ENCODE measurements around the gene DACT3.
"Not testable (repeated sequence)": the region's sequence is repeated elsewhere in the genome, so short reads cannot be mapped to it uniquely, and the experiment has no call there.

The DACT3 gene

DNA sequence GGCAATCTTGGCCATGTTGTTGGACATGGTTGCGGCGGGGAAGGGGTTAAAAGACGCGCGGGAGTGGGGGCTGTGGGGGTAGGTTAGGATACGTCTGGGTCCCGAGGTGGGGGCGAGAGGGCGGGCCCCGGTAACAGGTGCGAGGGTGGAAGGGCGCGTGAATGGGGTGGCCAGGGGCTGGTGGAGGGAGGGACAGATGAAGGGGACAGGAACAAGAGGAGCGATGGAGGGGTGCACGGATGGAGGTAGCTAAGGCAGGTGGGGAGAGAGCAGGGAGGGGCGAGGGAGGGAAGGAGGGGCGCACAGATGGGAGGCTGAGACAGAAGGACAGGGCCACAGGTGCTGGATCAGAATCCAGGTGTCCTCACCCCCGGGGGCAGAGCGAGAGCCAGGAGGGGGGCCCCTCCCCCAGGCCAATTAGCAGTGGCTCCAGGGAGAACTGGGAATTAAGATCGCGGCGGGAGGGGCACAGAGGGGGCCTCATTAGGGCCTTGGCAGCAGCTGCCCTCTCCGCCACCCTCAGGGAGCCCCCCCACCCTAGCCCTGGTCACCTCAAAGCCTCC lies 26.2 kb downstream of the DACT3 start:
- in situ Hi-C loops (cut with HindIII; ENCODE audit: low sequenced_read_pairs) = no loop called here

DNA sequence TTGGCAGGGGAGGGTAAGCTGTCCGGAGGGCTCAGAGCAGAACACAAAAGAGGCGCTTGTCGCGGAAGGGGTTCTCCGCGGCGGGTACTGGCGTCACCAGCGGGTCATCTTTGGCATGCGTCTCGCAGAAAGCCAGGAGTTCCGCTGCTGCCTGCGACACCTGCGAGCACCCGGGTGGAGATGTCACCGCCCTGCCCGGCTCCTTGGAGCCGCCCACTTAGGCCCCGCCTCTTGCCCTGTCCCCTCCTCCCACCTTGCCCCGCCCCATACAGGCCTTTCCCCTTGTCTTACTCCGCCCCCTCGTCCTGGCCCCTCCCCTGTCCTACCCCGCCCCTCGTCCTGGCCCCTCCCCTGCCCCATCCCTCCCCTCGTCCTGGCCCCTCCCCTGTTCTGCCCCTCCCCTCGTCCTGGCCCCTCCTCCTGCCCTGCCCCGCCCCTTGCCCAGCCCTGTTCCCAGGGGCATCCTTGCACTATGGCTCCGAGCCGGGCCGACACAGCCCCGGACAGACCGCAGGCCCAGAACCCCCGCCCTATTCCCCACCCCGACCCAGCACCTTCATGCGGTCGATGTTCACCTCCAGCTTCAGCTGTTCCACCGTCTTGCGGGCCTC lies 26.8 kb downstream of the DACT3 start:
- in situ Hi-C loops (cut with HindIII; ENCODE audit: low sequenced_read_pairs) = no loop called here

DNA sequence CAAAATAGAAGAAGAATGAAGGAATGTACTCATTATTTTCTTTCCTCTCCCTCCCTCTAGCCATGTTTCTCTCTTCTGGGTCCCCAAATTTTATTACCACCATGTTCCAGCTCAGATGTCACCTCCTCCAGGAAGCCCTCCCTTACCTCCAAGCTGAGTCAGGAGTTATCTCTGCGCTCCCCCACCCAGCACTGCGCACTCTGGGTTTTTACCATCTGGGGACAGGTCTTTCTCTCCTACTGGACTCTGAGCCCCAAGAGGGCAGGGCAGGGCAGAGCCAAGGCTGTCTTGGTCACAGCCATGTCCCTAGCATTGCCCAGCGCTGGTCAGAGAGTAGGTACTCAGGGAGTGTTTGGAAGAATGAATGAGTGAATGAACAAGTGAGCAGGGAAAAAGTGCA lies 27.9 kb downstream of the DACT3 start:
- in situ Hi-C loops (cut with HindIII; ENCODE audit: low sequenced_read_pairs) = no loop called here

DNA sequence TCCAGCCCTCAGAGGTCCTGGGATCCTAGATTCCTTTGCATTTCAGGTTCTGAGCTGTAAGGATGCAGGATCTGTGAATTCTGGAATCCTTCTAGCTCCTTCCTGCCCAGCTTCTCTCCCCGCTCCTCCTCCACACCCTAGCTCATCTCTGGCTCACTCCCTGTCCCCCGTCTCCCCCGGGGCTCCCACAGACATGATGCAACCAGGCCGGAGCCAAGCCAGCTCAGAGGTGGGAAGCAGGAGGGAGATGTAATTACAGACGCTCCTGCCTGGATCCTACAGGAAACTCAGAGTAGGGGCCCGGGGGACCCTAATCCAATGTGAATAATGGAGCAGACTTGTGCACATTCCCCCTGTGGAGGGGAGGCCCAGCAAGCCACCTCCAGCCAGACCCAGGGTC lies 29.5 kb downstream of the DACT3 start:
- in situ Hi-C loops (cut with HindIII; ENCODE audit: low sequenced_read_pairs) = no loop called here

DNA sequence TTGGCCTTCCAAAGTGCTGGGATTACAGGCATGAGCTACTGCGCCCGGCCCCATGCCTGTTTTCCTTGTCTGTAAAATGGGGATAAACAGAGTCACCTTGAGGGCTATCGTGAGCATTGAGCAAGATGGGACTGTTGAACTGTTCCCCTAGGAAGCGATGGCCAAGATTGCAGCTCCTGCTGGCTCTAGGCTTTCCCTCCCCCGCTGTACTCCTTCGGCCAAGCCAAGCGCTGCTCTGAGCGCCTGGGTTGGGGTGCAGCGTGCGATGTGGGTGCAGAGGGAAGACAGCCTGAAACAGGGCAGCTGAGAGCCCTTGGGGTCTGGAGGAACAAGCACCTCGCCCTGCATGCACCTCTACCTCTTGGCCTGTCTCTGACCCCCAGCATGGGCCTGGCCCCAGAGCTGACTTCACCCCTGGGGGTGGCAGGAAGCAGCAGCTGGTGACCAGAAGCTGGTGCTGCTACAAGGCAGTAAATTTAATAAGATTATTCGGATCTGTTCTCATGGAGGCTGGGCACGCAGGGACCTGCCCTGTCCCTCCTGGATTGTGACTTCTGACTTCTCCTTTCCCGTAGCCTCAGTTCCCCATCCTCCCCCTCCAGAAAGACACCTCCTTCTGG lies 30.3 kb downstream of the DACT3 start:
- in situ Hi-C loops (cut with HindIII; ENCODE audit: low sequenced_read_pairs) = no loop called here

- in situ Hi-C loops (cut with HindIII; ENCODE audit: low sequenced_read_pairs) = no loop called here
Measured at GRCh38 chr19:46629546-46630025, 31.4 kb downstream of the DACT3 start.

GRCh38 chr19:46628970-46629369 lies 32.0 kb downstream of the DACT3 start:
- in situ Hi-C loops (cut with HindIII; ENCODE audit: low sequenced_read_pairs) = not testable (repeated sequence)

DNA sequence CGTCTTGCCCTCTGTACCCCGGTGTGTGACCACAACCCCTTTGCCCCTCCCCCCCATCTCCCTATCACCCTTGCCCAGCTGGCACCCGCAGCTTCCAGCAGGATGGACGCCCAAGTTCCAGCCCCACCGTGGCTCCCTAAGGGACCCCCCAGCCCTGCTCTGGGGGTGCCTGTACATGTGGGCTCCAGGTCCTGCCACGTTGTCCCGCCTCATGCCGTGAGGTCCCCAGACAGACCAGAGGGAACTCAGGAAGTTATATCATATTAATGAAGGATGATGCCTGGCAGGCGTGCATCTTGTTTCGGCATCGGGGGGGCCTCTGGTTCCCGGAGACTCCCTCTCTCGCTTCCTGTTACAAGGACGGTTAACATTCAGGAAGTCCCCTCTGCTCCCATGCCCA lies 34.5 kb downstream of the DACT3 start:
- in situ Hi-C loops (cut with HindIII; ENCODE audit: low sequenced_read_pairs) = no loop called here

DNA sequence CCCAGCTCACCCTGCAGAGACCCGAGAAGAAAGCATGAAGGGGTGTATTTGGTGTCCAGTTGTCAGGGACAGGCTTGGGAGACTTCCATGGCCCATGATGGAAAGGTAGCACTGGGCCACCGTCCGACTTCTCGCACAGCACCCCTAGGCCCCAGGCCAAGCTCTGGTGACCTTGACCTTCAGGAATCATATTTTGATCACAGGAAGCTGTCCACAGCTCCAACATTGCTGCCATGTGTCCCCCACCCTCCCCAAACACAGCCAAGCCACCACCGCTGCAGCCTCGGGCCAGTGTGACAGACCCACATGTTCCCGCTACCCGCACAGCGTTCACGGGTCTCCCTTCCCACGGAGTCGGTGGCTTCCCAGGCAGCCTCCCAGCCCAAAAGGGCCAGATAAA lies 35.3 kb downstream of the DACT3 start:
- in situ Hi-C loops (cut with HindIII; ENCODE audit: low sequenced_read_pairs) = no loop called here

DNA sequence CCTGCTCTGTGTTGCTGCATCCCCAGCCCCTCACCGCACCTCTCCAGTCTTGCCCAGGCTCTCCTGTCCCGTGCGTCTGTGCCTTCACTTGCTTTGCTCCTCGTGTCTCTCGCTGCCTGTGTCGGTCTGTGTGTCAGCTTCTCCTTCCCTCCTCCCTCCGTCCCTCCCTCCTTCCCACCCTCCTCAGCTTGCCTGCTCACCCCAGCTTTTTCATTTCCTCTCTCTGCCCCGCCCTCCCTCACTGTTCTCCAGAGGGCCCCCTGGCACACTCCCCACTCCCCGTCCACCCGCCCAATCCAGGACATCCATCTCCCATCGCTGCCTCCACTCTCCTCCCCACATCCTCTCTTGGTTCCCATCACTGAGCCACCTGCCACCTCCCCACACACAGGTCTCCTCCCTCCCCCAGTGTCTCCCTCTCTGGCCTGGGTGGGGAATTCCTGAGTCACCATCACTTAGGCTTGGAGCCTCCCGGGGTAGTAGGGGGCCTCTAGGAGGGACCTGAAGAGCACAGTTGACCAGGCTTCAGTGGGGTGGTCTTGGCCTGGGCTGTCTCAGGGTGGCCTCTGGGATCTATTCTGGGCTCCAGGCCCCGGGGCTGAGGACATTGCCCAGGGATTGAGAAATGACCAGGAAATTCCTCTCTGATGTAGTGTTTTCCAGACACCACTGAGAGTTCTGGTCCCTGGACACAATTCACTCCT lies 35.9 kb downstream of the DACT3 start, which contains the start of gene PTGIR:
Gene PTGIR (minus strand): TSS at position 132 of the 704 bp plus-strand sequence. CDS start 864 bp downstream, outside the sequence.
- in situ Hi-C loops (cut with HindIII; ENCODE audit: low sequenced_read_pairs) = no loop called here

- in situ Hi-C loops (cut with HindIII; ENCODE audit: low sequenced_read_pairs) = no loop called here
Measured at GRCh38 chr19:46623915-46624502, 37.0 kb downstream of the DACT3 start.

GRCh38 chr19:46622118-46622446 lies 38.9 kb downstream of the DACT3 start:
- in situ Hi-C loops (cut with HindIII; ENCODE audit: low sequenced_read_pairs) = no loop called here

GRCh38 chr19:46621191-46622117 lies 39.5 kb downstream of the DACT3 start:
- in situ Hi-C loops (cut with HindIII; ENCODE audit: low sequenced_read_pairs) = no loop called here

GRCh38 chr19:46620716-46621115 lies 40.3 kb downstream of the DACT3 start:
- in situ Hi-C loops (cut with HindIII; ENCODE audit: low sequenced_read_pairs) = no loop called here

DNA sequence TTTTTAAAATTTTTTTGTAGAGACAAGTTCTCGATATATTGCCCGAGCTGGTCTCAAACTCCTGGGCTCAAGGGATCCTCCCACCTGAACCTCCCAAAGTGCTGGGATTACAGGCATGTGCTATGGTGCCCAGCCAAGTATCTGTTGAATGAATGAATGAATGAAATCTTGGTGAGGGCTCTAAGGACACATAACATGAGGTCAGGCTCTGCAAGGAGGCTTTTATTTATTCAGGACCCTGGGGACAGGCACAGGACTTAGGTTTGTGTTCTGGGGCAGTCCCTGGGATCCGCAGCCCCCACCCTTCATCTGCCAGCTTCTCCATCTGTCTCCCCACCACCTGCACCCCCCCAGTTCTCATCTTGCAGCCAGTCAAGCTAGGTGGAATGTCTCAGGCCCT lies 40.7 kb downstream of the DACT3 start:
- in situ Hi-C loops (cut with HindIII; ENCODE audit: low sequenced_read_pairs) = no loop called here

DNA sequence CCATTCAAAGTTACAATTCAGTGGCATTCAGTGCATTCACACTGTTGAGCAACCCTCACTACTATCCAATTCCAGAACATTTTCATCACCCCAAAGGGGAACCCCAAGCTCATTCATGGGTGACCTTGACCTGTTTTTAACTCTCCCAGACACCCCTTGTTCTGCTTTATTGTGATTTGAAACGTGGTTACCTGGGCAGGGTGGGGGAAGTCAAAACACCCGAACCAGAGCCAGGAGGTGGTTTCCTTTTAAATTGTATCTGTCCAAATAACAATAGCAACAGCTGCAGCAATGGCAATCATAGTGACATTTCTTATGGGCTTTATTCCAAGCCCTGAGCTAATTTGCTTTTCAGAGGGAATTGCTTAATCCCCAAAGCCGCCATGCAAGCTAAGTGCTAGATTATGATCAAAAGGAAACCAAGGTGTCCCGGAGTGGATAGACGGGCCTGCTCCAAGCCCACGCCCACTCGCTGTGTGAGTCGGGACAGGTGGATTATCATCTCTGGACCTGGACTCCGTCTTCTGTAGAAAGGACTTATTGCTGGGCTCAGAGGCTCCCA lies 42.2 kb downstream of the DACT3 start:
- in situ Hi-C loops (cut with HindIII; ENCODE audit: low sequenced_read_pairs) = no loop called here

DNA sequence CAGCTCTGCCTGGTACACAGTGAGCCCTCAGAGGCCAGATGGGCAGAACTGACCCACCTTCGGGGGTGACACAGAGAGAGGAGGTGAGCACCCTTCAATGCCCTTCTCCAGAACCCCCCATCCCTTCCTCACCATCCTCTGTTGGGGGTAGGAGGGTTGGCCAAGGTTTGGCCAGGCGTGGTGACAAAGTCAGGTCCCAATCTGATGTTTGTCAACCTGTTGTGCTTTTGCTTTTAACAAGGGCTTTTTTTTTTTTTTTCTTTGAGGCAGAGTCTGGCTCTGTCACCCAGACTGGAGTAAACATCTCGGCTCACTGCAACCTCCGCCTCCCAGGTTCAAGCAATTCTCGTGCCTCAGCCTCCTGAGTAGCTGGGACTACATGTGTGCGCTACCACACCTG lies 43.4 kb downstream of the DACT3 start:
- in situ Hi-C loops (cut with HindIII; ENCODE audit: low sequenced_read_pairs) = no loop called here

DNA sequence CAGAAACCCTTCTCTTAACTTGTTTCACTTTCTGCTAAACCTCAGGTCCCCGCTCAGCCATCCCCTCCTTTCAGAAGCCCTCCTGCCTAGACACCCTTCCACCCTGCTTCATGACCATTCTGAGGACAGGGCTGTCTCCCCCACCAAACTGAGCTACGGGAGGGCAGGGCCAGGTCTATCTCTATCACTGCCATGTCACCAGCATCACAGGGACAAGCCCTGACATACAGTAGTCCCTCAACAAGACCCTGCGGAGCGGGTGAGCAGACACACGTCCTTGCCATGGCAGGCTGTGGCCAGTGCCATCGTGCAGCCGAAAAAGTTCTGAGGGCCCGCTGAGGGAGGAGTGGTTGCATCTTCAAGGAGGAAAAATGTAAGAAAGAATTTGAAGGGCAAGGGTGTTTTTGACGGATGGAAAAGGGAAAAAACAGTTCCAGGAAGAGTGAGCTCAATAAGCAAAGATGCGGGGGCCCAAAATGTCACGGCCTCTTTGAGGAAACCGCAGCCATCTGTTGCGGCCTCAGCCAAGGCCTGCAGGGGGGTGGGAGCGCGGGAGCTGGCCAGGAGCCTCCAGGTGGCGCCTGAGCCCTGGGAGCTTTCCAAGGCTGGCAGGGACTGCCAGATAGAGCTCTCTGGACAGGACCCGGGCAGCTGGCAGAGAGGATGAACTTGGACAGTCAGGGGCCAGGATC lies 44.2 kb downstream of the DACT3 start:
- in situ Hi-C loops (cut with HindIII; ENCODE audit: low sequenced_read_pairs) = no loop called here

DNA sequence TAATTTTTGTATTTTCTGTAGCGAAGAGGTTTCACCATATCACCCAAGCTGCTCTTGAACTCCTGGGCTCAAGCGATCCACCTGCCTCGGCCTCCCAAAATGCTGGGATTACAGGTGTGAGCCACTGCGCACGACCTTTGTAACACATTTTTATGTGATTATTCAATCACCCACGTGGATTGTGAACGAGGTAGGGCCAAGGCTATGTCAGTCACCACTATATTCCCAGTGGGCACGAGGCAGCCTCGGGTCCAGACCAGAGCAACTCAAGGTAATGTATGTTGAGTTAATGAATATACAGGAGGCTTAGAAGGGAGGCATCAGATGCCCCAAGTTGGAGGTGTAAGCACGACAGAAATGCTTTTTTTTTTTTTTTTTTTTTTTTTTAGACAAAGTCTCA lies 45.0 kb downstream of the DACT3 start:
- in situ Hi-C loops (cut with HindIII; ENCODE audit: low sequenced_read_pairs) = no loop called here

Measured in DLD1 (cell line).